ENCODE data around the gene LRRIQ1.

DNA sequence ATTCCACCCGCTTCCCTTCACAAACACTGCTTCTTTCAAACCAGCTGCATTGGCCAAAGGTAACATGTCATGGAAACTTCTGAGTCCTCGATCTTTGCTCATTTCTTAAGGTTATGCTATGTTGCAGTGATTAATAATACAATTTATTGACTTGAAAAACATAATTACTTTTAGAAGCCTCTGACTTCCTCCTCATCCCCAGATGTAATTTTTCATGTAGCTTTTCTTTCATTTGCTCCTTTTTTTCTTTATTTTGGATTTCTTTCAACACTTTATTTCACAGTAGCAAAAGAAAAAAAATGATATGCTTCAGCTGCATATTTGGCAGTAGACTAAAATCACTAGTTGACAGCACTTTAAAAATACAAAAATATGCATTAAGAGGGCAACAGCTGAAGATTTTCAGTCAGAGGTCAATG is 116.2 kb downstream of the LRRIQ1 start:
- no peak for TF ChIP-seq RBAK (tag by site-specific recombination; IDR thresholded peaks at IDR 0.05)
- TF ChIP-seq, protein P1, sequence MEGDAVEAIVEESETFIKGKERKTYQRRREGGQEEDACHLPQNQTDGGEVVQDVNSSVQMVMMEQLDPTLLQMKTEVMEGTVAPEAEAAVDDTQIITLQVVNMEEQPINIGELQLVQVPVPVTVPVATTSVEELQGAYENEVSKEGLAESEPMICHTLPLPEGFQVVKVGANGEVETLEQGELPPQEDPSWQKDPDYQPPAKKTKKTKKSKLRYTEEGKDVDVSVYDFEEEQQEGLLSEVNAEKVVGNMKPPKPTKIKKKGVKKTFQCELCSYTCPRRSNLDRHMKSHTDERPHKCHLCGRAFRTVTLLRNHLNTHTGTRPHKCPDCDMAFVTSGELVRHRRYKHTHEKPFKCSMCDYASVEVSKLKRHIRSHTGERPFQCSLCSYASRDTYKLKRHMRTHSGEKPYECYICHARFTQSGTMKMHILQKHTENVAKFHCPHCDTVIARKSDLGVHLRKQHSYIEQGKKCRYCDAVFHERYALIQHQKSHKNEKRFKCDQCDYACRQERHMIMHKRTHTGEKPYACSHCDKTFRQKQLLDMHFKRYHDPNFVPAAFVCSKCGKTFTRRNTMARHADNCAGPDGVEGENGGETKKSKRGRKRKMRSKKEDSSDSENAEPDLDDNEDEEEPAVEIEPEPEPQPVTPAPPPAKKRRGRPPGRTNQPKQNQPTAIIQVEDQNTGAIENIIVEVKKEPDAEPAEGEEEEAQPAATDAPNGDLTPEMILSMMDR (tag by site-specific recombination; IDR thresholded peaks at IDR 0.05), result no peak
- no peak for TF ChIP-seq YY1 (tag by site-specific recombination; IDR thresholded peaks at IDR 0.05)
- TF ChIP-seq ZNF146 (tag by site-specific recombination; IDR thresholded peaks at IDR 0.05), result no peak
- TF ChIP-seq ZNF48 (tag by site-specific recombination; IDR thresholded peaks at IDR 0.05), result no peak
- TF ChIP-seq, protein P2, sequence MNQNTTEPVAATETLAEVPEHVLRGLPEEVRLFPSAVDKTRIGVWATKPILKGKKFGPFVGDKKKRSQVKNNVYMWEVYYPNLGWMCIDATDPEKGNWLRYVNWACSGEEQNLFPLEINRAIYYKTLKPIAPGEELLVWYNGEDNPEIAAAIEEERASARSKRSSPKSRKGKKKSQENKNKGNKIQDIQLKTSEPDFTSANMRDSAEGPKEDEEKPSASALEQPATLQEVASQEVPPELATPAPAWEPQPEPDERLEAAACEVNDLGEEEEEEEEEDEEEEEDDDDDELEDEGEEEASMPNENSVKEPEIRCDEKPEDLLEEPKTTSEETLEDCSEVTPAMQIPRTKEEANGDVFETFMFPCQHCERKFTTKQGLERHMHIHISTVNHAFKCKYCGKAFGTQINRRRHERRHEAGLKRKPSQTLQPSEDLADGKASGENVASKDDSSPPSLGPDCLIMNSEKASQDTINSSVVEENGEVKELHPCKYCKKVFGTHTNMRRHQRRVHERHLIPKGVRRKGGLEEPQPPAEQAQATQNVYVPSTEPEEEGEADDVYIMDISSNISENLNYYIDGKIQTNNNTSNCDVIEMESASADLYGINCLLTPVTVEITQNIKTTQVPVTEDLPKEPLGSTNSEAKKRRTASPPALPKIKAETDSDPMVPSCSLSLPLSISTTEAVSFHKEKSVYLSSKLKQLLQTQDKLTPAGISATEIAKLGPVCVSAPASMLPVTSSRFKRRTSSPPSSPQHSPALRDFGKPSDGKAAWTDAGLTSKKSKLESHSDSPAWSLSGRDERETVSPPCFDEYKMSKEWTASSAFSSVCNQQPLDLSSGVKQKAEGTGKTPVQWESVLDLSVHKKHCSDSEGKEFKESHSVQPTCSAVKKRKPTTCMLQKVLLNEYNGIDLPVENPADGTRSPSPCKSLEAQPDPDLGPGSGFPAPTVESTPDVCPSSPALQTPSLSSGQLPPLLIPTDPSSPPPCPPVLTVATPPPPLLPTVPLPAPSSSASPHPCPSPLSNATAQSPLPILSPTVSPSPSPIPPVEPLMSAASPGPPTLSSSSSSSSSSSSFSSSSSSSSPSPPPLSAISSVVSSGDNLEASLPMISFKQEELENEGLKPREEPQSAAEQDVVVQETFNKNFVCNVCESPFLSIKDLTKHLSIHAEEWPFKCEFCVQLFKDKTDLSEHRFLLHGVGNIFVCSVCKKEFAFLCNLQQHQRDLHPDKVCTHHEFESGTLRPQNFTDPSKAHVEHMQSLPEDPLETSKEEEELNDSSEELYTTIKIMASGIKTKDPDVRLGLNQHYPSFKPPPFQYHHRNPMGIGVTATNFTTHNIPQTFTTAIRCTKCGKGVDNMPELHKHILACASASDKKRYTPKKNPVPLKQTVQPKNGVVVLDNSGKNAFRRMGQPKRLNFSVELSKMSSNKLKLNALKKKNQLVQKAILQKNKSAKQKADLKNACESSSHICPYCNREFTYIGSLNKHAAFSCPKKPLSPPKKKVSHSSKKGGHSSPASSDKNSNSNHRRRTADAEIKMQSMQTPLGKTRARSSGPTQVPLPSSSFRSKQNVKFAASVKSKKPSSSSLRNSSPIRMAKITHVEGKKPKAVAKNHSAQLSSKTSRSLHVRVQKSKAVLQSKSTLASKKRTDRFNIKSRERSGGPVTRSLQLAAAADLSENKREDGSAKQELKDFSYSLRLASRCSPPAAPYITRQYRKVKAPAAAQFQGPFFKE (tag by site-specific recombination; IDR thresholded peaks at IDR 0.05; ENCODE audit: borderline replicate concordance), result no peak
- TF ChIP-seq, protein P3, sequence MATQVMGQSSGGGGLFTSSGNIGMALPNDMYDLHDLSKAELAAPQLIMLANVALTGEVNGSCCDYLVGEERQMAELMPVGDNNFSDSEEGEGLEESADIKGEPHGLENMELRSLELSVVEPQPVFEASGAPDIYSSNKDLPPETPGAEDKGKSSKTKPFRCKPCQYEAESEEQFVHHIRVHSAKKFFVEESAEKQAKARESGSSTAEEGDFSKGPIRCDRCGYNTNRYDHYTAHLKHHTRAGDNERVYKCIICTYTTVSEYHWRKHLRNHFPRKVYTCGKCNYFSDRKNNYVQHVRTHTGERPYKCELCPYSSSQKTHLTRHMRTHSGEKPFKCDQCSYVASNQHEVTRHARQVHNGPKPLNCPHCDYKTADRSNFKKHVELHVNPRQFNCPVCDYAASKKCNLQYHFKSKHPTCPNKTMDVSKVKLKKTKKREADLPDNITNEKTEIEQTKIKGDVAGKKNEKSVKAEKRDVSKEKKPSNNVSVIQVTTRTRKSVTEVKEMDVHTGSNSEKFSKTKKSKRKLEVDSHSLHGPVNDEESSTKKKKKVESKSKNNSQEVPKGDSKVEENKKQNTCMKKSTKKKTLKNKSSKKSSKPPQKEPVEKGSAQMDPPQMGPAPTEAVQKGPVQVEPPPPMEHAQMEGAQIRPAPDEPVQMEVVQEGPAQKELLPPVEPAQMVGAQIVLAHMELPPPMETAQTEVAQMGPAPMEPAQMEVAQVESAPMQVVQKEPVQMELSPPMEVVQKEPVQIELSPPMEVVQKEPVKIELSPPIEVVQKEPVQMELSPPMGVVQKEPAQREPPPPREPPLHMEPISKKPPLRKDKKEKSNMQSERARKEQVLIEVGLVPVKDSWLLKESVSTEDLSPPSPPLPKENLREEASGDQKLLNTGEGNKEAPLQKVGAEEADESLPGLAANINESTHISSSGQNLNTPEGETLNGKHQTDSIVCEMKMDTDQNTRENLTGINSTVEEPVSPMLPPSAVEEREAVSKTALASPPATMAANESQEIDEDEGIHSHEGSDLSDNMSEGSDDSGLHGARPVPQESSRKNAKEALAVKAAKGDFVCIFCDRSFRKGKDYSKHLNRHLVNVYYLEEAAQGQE (tag by site-specific recombination; IDR thresholded peaks at IDR 0.05), result no peak
- TF ChIP-seq, protein P4, sequence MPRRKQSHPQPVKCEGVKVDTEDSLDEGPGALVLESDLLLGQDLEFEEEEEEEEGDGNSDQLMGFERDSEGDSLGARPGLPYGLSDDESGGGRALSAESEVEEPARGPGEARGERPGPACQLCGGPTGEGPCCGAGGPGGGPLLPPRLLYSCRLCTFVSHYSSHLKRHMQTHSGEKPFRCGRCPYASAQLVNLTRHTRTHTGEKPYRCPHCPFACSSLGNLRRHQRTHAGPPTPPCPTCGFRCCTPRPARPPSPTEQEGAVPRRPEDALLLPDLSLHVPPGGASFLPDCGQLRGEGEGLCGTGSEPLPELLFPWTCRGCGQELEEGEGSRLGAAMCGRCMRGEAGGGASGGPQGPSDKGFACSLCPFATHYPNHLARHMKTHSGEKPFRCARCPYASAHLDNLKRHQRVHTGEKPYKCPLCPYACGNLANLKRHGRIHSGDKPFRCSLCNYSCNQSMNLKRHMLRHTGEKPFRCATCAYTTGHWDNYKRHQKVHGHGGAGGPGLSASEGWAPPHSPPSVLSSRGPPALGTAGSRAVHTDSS (tag by site-specific recombination; IDR thresholded peaks at IDR 0.05), result no peak
- TF ChIP-seq, protein P5, sequence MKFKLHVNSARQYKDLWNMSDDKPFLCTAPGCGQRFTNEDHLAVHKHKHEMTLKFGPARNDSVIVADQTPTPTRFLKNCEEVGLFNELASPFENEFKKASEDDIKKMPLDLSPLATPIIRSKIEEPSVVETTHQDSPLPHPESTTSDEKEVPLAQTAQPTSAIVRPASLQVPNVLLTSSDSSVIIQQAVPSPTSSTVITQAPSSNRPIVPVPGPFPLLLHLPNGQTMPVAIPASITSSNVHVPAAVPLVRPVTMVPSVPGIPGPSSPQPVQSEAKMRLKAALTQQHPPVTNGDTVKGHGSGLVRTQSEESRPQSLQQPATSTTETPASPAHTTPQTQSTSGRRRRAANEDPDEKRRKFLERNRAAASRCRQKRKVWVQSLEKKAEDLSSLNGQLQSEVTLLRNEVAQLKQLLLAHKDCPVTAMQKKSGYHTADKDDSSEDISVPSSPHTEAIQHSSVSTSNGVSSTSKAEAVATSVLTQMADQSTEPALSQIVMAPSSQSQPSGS (tag by site-specific recombination; IDR thresholded peaks at IDR 0.05; ENCODE audit: low read depth), result no peak
- TF ChIP-seq, protein P6, sequence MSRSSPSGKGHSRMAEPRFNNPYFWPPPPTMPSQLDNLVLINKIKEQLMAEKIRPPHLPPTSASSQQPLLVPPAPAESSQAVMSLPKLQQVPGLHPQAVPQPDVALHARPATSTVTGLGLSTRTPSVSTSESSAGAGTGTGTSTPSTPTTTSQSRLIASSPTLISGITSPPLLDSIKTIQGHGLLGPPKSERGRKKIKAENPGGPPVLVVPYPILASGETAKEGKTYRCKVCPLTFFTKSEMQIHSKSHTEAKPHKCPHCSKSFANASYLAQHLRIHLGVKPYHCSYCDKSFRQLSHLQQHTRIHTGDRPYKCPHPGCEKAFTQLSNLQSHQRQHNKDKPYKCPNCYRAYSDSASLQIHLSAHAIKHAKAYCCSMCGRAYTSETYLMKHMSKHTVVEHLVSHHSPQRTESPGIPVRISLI (tag by site-specific recombination; IDR thresholded peaks at IDR 0.05), result no peak
